ENCODE results near the gene SLIT3. TPM values are rescaled to one million over a fixed set of nuclear protein-coding genes. Genes with fewer than 3 reads are reported as not detected.

Gene SLIT3
- total and polyA plus RNA-seq, 2 experiments from 2014 or later: 58.4 to 96.7 TPM

- Histone ChIP-seq H3K27ac (no peak overlapping the region), H3K9me3 (ENCODE audit: low read depth) (no peaks in the 10 kb centered on the region), H3K36me3 (replicated peaks; ENCODE audit: insufficient read depth, low read depth) (no peaks in the 10 kb centered on the region), H3K27me3 (no peaks in the 10 kb centered on the region), H3K4me3 (no peak overlapping the region), H3K9me2 (replicated peaks; ENCODE audit: insufficient read depth) (no peaks in the 10 kb centered on the region), H4K20me1 (ENCODE audit: insufficient read depth, poor library complexity, severe bottlenecking) (no peaks in the 10 kb centered on the region), H3K79me2 (no peaks in the 10 kb centered on the region), H3K4me2 (no peak overlapping the region), H2AFZ (no peak overlapping the region), H3K4me1 (ENCODE audit: insufficient read depth) (no peaks in the 10 kb centered on the region)
- WGBS (ENCODE audit: low lambda C conversion rate, missing lambda C conversion rate): 76% methylated on average over 1 of the region's 1 CpG
- no peak for DNase-seq (ENCODE audit: low spot score)
- TF ChIP-seq CTCF (IDR thresholded peaks at IDR 0.05; ENCODE audit: poor library complexity): no peak
- TF ChIP-seq EZH2 (IDR thresholded peaks at IDR 0.05; ENCODE audit: borderline replicate concordance): no peak
- TF ChIP-seq EZH2phosphoT487 (IDR thresholded peaks at IDR 0.05; ENCODE audit: low read depth, severe bottlenecking, unreplicated experiment): no peak
Measured at GRCh38 chr5:168734119-168734518, 566.8 kb downstream of the SLIT3 start.

- Histone ChIP-seq H3K9me3 (ENCODE audit: low read depth) (no peaks in the 10 kb centered on the region), H3K27ac (no peak overlapping the region), H3K4me2 (no peak overlapping the region), H3K79me2 (no peaks in the 10 kb centered on the region), H2AFZ (no peak overlapping the region), H3K27me3 (no peaks in the 10 kb centered on the region), H3K4me1 (ENCODE audit: insufficient read depth) (no peaks in the 10 kb centered on the region), H3K9me2 (replicated peaks; ENCODE audit: insufficient read depth) (no peaks in the 10 kb centered on the region), H3K36me3 (replicated peaks; ENCODE audit: insufficient read depth, low read depth) (no peaks in the 10 kb centered on the region), H3K4me3 (no peak overlapping the region), H4K20me1 (ENCODE audit: insufficient read depth, poor library complexity, severe bottlenecking) (no peaks in the 10 kb centered on the region)
- TF ChIP-seq CTCF (IDR thresholded peaks at IDR 0.05; ENCODE audit: poor library complexity) (no peak), EZH2phosphoT487 (IDR thresholded peaks at IDR 0.05; ENCODE audit: low read depth, severe bottlenecking, unreplicated experiment) (no peak), EZH2 (IDR thresholded peaks at IDR 0.05; ENCODE audit: borderline replicate concordance) (no peak)
- DNase-seq (ENCODE audit: low spot score): no peak
- 83% methylated on average over 1 of the region's 1 CpG for WGBS (ENCODE audit: low lambda C conversion rate, missing lambda C conversion rate)
Measured at GRCh38 chr5:168728546-168729211, 572.3 kb downstream of the SLIT3 start.

- DNase-seq (ENCODE audit: low spot score): no peak
- WGBS (ENCODE audit: low lambda C conversion rate, missing lambda C conversion rate): 46% methylated on average over 2 of the region's 2 CpGs
- TF ChIP-seq EZH2phosphoT487 (IDR thresholded peaks at IDR 0.05; ENCODE audit: low read depth, severe bottlenecking, unreplicated experiment) (no peak), CTCF (IDR thresholded peaks at IDR 0.05; ENCODE audit: poor library complexity) (no peak), EZH2 (IDR thresholded peaks at IDR 0.05; ENCODE audit: borderline replicate concordance) (no peak)
- Histone ChIP-seq H3K9me2 (replicated peaks; ENCODE audit: insufficient read depth) (no peaks in the 10 kb centered on the region), H3K27ac (no peak overlapping the region), H4K20me1 (ENCODE audit: insufficient read depth, poor library complexity, severe bottlenecking) (no peaks in the 10 kb centered on the region), H3K4me2 (no peak overlapping the region), H3K9me3 (ENCODE audit: low read depth) (no peaks in the 10 kb centered on the region), H3K27me3 (no peaks in the 10 kb centered on the region), H3K4me3 (no peak overlapping the region), H3K36me3 (replicated peaks; ENCODE audit: insufficient read depth, low read depth) (no peaks in the 10 kb centered on the region), H2AFZ (no peak overlapping the region), H3K4me1 (ENCODE audit: insufficient read depth) (no peaks in the 10 kb centered on the region), H3K79me2 (no peaks in the 10 kb centered on the region)
Measured at GRCh38 chr5:168727547-168727946, 573.4 kb downstream of the SLIT3 start.
